NCI-H524 treated with DMSO at 0.1 percent for 48 hours (cell line): ENCODE measurements around the gene TNK1.
A peak's percentile ranks its signal among the peaks of the same experiment; 100 is the strongest.

ENCODE experiments used
- DNase-seq: peaks from one replicate; lab custom pipeline; 2025; lab: John Stamatoyannopoulos, UW

Gene TNK1

DNA sequence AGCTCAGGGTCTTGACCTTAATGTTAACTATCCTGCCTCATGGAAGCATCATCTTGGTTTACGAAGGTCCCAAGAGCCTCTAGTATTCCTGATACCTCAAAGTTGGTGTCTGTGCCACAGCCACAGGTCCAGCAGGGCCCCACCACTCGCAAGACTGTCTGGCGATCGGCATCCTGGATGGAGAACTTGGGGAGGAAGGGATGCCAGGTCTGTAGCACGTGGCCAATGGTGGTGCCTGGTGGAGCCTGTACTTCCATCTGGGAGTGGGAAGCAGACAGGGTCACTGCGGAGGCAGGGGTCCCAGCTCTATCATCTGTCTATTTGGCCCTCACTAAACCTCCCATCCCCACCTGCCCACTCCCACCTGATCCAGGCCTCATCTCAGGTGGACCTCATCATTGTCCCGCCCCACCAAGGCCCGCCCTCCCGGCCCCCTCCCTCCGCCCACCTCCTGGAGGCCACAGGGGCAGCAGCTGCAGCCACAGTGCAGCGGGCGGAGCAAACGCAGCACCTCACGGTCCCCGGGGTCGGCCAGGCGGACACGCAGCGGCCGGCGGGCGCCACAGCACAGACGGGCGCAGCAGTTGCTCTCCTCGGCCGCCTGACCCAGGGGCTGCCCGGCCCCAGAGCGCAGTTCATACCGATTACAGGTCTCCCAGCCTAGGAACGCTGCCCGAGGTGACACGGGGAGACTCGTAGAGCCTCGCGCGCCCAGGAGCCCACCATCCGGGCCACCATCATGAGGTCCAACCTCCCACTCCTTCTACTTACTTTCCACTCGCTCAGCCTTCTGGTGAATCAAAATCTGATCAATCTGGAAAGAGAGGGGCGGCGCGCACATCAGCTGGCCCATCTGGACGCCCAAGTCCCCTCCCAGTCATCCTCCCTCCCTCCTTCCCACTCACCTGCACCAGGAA, 12.1 kb downstream of the TNK1 start:
- no peak for DNase-seq

- DNase-seq = no peak
Observed at GRCh38 chr17:7393613-7394451, 12.9 kb downstream of the TNK1 start.

- DNase-seq = no peak
Observed at GRCh38 chr17:7394452-7395191, 13.7 kb downstream of the TNK1 start, which contains the start of gene PLSCR3. Gene PLSCR3 (minus strand): TSS chr17:7394525. CDS start chr17:7394110, 415 bp downstream.

GRCh38 chr17:7396147-7396546, 15.3 kb downstream of the TNK1 start:
- no peak for DNase-seq

- DNase-seq = no peak
Observed at GRCh38 chr17:7398612-7399011, 17.7 kb downstream of the TNK1 start.

GRCh38 chr17:7403043-7403726, 22.3 kb downstream of the TNK1 start:
- no peak for DNase-seq

DNA sequence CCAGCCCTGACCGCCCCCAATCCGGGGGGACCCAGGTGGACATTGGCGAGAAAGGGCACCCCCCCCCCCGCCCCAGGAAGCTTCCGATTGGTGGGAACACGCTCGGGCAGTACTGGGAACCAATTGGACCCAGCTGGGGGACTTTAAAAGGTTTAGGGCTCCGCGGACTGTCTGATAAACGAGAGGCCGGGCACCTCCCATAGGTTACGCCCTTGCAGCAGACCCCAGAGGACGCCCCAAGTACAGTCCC, 22.8 kb downstream of the TNK1 start:
- DNase-seq = no peak

GRCh38 chr17:7403977-7404736, 23.3 kb downstream of the TNK1 start, which contains the start of gene TMEM256:
Gene TMEM256 (minus strand): TSS chr17:7404097. CDS start chr17:7404084, 13 bp downstream.
- peak; percentile 66 for DNase-seq

GRCh38 chr17:7404737-7405349, 24.0 kb downstream of the TNK1 start:
- DNase-seq = no peak

- DNase-seq = no peak
Observed at GRCh38 chr17:7405350-7406234, 24.7 kb downstream of the TNK1 start.

- DNase-seq = no peak
Observed at GRCh38 chr17:7406235-7406825, 25.4 kb downstream of the TNK1 start.

DNA sequence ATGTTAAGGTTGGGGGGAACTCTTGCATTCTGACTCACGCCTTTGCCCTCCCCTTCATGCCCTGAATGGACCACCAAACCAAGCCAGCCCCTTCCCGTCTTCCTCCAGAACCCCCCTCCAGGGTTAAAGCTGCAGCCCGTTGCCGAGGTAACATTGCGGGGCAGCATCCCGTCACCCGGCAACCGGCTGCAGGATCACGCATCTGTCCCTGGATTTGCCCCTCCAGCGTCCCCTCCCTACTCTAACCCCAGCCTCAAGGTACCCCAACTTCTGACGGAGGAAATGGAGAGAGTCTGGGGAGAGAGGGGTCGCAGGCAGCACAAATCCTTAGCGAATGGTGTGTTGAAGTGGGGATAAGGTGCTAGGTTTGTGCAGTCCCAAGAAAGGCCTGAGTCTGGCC, 26.2 kb downstream of the TNK1 start:
- DNase-seq = no peak

- no peak for DNase-seq
Observed at GRCh38 chr17:7407485-7408251, 26.8 kb downstream of the TNK1 start, which contains the start of gene NLGN2. Gene NLGN2 (plus strand): TSS chr17:7407845. CDS start chr17:7408256, 411 bp downstream.

- no peak for DNase-seq
Observed at GRCh38 chr17:7408252-7408727, 27.4 kb downstream of the TNK1 start.

GRCh38 chr17:7408863-7409262, 28.0 kb downstream of the TNK1 start:
- no peak for DNase-seq

DNA sequence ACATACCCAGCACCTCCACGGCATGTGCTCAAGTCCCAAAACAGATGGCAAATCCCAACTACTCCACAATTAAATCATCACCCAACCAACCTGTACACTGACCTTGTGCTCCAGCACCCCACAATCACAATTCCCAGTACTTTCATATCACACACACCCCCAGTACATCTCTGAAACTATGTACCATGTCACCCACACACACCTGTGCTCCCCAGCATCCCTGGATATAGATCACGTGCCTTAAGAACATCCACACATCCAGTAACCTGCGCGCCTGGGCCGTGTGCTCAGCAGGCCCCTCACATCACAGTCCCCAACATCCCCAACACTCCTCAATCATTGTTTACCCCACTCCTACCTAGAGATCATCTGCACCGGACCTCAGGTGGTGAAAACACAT, 28.8 kb downstream of the TNK1 start:
- DNase-seq = no peak

DNA sequence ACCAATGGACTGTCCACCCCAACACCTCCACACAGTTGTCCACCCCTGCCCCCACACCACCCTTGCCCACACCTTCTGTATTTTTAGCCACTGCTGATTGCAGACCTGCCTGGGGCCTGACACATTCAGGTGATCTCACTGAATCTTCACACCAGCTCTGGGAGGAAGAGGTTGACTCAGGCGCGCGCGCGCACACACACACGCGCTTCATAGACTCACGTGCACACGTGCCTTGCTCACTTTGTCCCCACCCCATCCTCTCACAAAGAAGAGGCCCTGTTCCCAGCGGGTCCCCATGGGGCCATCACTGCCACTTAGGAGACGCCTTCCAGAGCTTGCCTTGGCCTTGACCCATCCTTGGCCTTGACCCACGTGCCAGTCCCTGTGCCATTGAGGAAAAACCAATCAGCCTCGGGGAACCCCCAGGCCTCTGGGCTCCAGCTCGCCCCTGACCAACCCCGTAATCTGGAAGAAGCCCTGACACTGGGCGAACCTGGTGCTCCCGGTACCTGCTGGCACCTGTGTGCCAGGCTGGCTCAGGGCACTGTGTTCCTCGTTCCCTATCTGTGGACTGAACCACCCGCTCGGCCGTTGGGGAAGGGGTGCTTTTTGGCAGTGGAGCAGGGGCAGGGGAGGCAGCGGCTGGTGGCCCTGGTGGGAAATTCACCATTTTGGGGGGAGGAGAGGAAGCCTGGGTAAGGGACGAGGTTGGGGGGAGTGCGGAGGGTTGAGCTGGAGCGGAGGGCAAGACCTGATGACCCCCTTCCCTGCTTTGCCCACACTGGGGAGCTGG, 29.9 kb downstream of the TNK1 start:
- DNase-seq = no peak
